MM.1S (cell line): ENCODE measurements around the gene ZC3H12C.

Source experiments
- DNase-seq: peaks from one replicate; pipeline ENCODE4 v3.0.0-alpha.2; 2015
- H2AFZ ChIP-seq: fragments of 300-600 bp; sonication (generic); 2 replicates; pipeline ENCODE4 v1.6.0; 2016; ENCODE audit warnings: antibody characterized with exemption, low read length
- H3F3A ChIP-seq: fragments of 300-600 bp; sonication (generic); 2 replicates; pipeline ENCODE4 v1.6.1; 2016; ENCODE audit warnings: mild to moderate bottlenecking, antibody characterized with exemption, low read length, moderate library complexity, mixed read lengths; ENCODE audit not compliant: insufficient read depth
- H3K27ac ChIP-seq: fragments of 300-600 bp; sonication (generic); 2 replicates; pipeline ENCODE4 v1.5.1; 2016; ENCODE audit warnings: mild to moderate bottlenecking, low read length
- H3K27me3 ChIP-seq: fragments of 300-600 bp; sonication (generic); replicated peaks from 2 replicates; pipeline ENCODE4 v1.6.0; 2016; ENCODE audit warnings: low read length; ENCODE audit not compliant: insufficient read depth
- H3K36me3 ChIP-seq: fragments of 300-600 bp; sonication (generic); replicated peaks from 2 replicates; pipeline ENCODE4 v1.6.1; 2016; ENCODE audit warnings: mild to moderate bottlenecking, low read length, mixed read lengths; ENCODE audit not compliant: insufficient read depth
- H3K4me1 ChIP-seq: fragments of 300-600 bp; sonication (generic); 2 replicates; pipeline ENCODE4 v1.6.1; 2016; ENCODE audit warnings: low read length, mixed read lengths
- H3K4me2 ChIP-seq: fragments of 300-600 bp; sonication (generic); 2 replicates; pipeline ENCODE4 v1.6.0; 2016; ENCODE audit warnings: low read depth, low read length
- H3K4me3 ChIP-seq: fragments of 300-600 bp; sonication (generic); 2 replicates; pipeline ENCODE4 v1.5.1; 2016; ENCODE audit warnings: low read length, mixed read lengths
- H3K79me2 ChIP-seq: fragments of 300-600 bp; sonication (generic); 2 replicates; pipeline ENCODE4 v1.6.1; 2016; ENCODE audit warnings: mixed run types, low read length, mixed read lengths
- H3K9ac ChIP-seq: fragments of 300-600 bp; sonication (generic); 2 replicates; pipeline ENCODE4 v1.6.1; 2016; ENCODE audit warnings: low read length, mixed read lengths
- H3K9me2 ChIP-seq: fragments of 300-600 bp; sonication (generic); replicated peaks from 2 replicates; pipeline ENCODE4 v1.6.1; 2016; ENCODE audit warnings: mild to moderate bottlenecking, low read length, mixed read lengths; ENCODE audit not compliant: insufficient read depth
- H3K9me3 ChIP-seq: fragments of 300-600 bp; sonication (generic); replicated peaks from 2 replicates; pipeline ENCODE4 v1.6.1; 2016; ENCODE audit warnings: mild to moderate bottlenecking, low read length, mixed read lengths; ENCODE audit not compliant: insufficient read depth
- H4K20me1 ChIP-seq: fragments of 300-600 bp; sonication (generic); 2 replicates; pipeline ENCODE4 v1.6.1; 2016; ENCODE audit warnings: mild to moderate bottlenecking, low read length, moderate library complexity, mixed read lengths; ENCODE audit not compliant: insufficient read depth
- CTCF ChIP-seq: fragments of 300-600 bp; sonication (generic); IDR thresholded peaks from 2 replicates; pipeline ENCODE4 v1.5.1; 2016; ENCODE audit warnings: antibody characterized with exemption, low read length, mixed read lengths
- EZH2 ChIP-seq: fragments of 300-600 bp; sonication (generic); optimal IDR thresholded peaks from 2 replicates; pipeline ENCODE3; 2017; ENCODE audit warnings: low read depth, mild to moderate bottlenecking, antibody characterized with exemption, low read length, mixed read lengths
- EZH2phosphoT487 ChIP-seq: fragments of 300-600 bp; sonication (generic); IDR thresholded peaks from 2 replicates; pipeline ENCODE4 v1.6.1; 2018; ENCODE audit warnings: antibody characterized with exemption, low read length

The ZC3H12C gene

GRCh38 chr11:110085255-110085838 is 7.8 kb upstream of the ZC3H12C start:
- Histone ChIP-seq H3K27ac (no peak overlapping the region), H3K36me3 (no peaks in the 10 kb centered on the region), H3F3A (peaks cover 7% of the 10 kb centered on the region; the same call in 1 of the 2 replicates), H3K4me1 (peaks cover 20% of the 10 kb centered on the region), H3K4me3 (no peak overlapping the region), H4K20me1 (no peaks in the 10 kb centered on the region), H3K9ac (no peak overlapping the region), H3K9me2 (no peaks in the 10 kb centered on the region), H3K9me3 (no peaks in the 10 kb centered on the region), H3K79me2 (no peaks in the 10 kb centered on the region), H3K4me2 (no peak overlapping the region), H2AFZ (no peak overlapping the region), H3K27me3 (no peaks in the 10 kb centered on the region)
- TF ChIP-seq EZH2phosphoT487 = no peak
- TF ChIP-seq CTCF = no peak
- no peak for TF ChIP-seq EZH2
- DNase-seq = no peak

- Histone ChIP-seq H4K20me1 (no peaks in the 10 kb centered on the region), H3K4me1 (peaks cover 20% of the 10 kb centered on the region), H3K27me3 (no peaks in the 10 kb centered on the region), H3K4me3 (no peak overlapping the region), H3K79me2 (no peaks in the 10 kb centered on the region), H3K9me2 (no peaks in the 10 kb centered on the region), H3K9ac (no peak overlapping the region), H3K9me3 (no peaks in the 10 kb centered on the region), H3F3A (peaks cover 7% of the 10 kb centered on the region; the same call in 1 of the 2 replicates), H3K27ac (no peak overlapping the region), H3K4me2 (no peak overlapping the region), H3K36me3 (no peaks in the 10 kb centered on the region), H2AFZ (no peak overlapping the region)
- TF ChIP-seq EZH2 = no peak
- TF ChIP-seq EZH2phosphoT487 = no peak
- TF ChIP-seq CTCF = no peak
- DNase-seq = no peak
Observed at GRCh38 chr11:110086892-110087309, 6.3 kb upstream of the ZC3H12C start.

GRCh38 chr11:110087812-110088534 is 5.2 kb upstream of the ZC3H12C start:
- H2AFZ ChIP-seq = peak overlapping the region; percentile 28; the same call in 1 of the 2 replicates

More at GRCh38 chr11:110087812-110088534, 5.2 kb upstream of the ZC3H12C start:
- TF ChIP-seq EZH2 (no peak), CTCF (no peak), EZH2phosphoT487 (no peak)
- no peak for DNase-seq
- Histone ChIP-seq H4K20me1 (no peaks in the 10 kb centered on the region), H3K4me1 (peaks cover 20% of the 10 kb centered on the region), H3K27me3 (no peaks in the 10 kb centered on the region), H3F3A (peaks cover 12% of the 10 kb centered on the region), H3K9me3 (no peaks in the 10 kb centered on the region), H3K9me2 (no peaks in the 10 kb centered on the region), H3K4me3 (no peak overlapping the region), H3K9ac (no peak overlapping the region), H3K27ac (peak overlapping the region; percentile 52; the same call in 1 of the 2 replicates), H3K4me2 (peak overlapping the region; percentile 44), H3K36me3 (no peaks in the 10 kb centered on the region), H3K79me2 (no peaks in the 10 kb centered on the region)
